ENCODE measurements around the gene C6orf120.

Gene C6orf120

DNA sequence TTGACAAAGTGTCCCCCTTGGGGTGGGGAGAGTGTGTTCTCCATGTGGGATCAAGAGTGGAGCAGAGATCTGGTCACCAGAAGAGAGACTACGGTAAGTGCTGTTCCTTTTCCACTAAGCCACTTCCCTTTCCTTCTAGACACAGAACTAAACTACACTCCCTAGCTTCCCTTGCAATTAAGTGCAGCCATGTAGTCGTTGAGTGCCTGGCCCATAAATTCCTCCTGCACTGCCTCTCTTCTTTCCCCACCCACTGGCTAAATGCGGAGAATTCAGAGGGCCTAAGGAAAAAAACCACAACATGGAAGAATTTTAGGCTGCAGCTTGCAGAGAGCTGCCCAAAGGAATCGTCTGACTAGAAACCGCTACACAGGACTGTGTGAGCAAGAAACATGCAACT is 1.6 kb upstream of the C6orf120 start:
- Histone ChIP-seq H3K4me2 (ENCODE audit: low read length) (no peak overlapping the region), H2BK120ac (ENCODE audit: low read depth, low read length) (no peak overlapping the region), H3K18ac (ENCODE audit: low read length) (no peak overlapping the region), H3K27ac (ENCODE audit: low read depth, low read length) (peak overlapping the region; percentile 6), H3K79me2 (ENCODE audit: control insufficient read depth, insufficient read depth, low read length) (peaks cover 44% of the 10 kb centered on the region), H3K4me3 (ENCODE audit: low read length) (no peak overlapping the region), H3K27me3 (ENCODE audit: insufficient read depth, low read length, poor library complexity) (no peaks in the 10 kb centered on the region), H3K4me1 (ENCODE audit: control insufficient read depth, low read depth, low read length) (peaks cover 3% of the 10 kb centered on the region), H2BK15ac (replicated peaks; ENCODE audit: low read depth) (no peak overlapping the region), H3K4ac (ENCODE audit: low read depth, low read length) (no peak overlapping the region), H2AK5ac (ENCODE audit: low read length) (no peak overlapping the region), H3K79me1 (ENCODE audit: low read length) (peaks cover 35% of the 10 kb centered on the region), H3K23ac (ENCODE audit: low read length) (peak overlapping the region; percentile 29), H3K9ac (ENCODE audit: low read length) (peak overlapping the region; percentile 43), H3K36me3 (ENCODE audit: control insufficient read depth, insufficient read depth, low read length) (peaks cover 1% of the 10 kb centered on the region), H4K5ac (ENCODE audit: low read length) (no peak overlapping the region), H2BK5ac (ENCODE audit: low read length) (no peak overlapping the region), H4K8ac (ENCODE audit: low read depth, low read length) (no peak overlapping the region), H3K56ac (ENCODE audit: low read length) (peak overlapping the region; percentile 28)
- WGBS (ENCODE audit: extremely low coverage, insufficient coverage, low lambda C conversion rate): no CpG with 5 or more reads among the region's 5 CpGs
- DNase-seq: peak; percentile 71

DNA sequence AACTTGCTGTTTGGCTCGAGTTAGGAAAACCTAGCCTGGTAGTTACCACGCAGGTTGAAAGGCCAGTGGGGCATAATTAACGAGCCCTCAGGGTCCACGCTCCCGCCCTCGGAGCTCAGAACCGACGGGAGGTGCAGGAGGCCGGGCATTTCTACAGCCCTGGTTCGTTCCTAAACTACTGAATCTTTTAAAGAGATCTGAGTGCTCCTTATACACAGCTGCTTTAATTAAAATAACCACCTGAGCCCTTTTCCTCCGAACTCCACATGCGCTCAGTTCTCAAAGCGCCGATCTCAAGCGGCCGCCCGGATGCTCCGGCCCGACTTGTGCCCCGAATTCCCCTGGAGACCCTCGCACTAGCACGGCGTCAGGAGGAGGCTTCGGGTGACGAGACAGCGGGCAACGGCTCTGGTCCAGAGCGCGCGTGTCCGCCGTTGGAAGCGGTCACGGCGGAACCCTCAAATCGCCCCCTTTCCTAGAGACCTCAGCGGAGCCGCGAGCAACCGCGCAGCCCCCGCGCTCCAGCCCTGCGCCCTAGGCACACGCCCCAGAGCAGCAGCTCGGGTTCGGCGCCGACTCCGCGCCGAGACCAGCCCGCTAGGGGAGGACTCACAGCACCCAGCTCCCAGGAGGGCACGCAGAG is 494 bp upstream of the C6orf120 start:
- no peak overlapping the region for H2AK5ac ChIP-seq (ENCODE audit: low read length)
- H3K4me2 ChIP-seq (ENCODE audit: low read length): peak overlapping the region; percentile 79
- no peak overlapping the region for H2BK15ac ChIP-seq (replicated peaks; ENCODE audit: low read depth)
- peak overlapping the region; percentile 42 for H3K18ac ChIP-seq (ENCODE audit: low read length)
- H3K27ac ChIP-seq (ENCODE audit: low read depth, low read length): peak overlapping the region; percentile 22
- H3K56ac ChIP-seq (ENCODE audit: low read length): peak overlapping the region; percentile 98
- peak overlapping the region; percentile 83 for H3K4me3 ChIP-seq (ENCODE audit: low read length)
- no peak overlapping the region for H3K4ac ChIP-seq (ENCODE audit: low read depth, low read length)
- peaks cover 37% of the 10 kb centered on the region for H3K79me2 ChIP-seq (ENCODE audit: control insufficient read depth, insufficient read depth, low read length)
- H3K79me1 ChIP-seq (ENCODE audit: low read length): peaks cover 26% of the 10 kb centered on the region
- no CpG with 5 or more reads among the region's 54 CpGs for WGBS (ENCODE audit: extremely low coverage, insufficient coverage, low lambda C conversion rate)
- no peak overlapping the region for H4K5ac ChIP-seq (ENCODE audit: low read length)
- peaks cover 1% of the 10 kb centered on the region for H3K36me3 ChIP-seq (ENCODE audit: control insufficient read depth, insufficient read depth, low read length)
- peak overlapping the region; percentile 7 for H4K8ac ChIP-seq (ENCODE audit: low read depth, low read length)
- DNase-seq: no peak
- no peaks in the 10 kb centered on the region for H3K27me3 ChIP-seq (ENCODE audit: insufficient read depth, low read length, poor library complexity)
- H2BK5ac ChIP-seq (ENCODE audit: low read length): no peak overlapping the region
- H3K4me1 ChIP-seq (ENCODE audit: control insufficient read depth, low read depth, low read length): peaks cover 3% of the 10 kb centered on the region
- H2BK120ac ChIP-seq (ENCODE audit: low read depth, low read length): no peak overlapping the region
- peak overlapping the region; percentile 95 for H3K9ac ChIP-seq (ENCODE audit: low read length)
- peak overlapping the region; percentile 52 for H3K23ac ChIP-seq (ENCODE audit: low read length)

DNA sequence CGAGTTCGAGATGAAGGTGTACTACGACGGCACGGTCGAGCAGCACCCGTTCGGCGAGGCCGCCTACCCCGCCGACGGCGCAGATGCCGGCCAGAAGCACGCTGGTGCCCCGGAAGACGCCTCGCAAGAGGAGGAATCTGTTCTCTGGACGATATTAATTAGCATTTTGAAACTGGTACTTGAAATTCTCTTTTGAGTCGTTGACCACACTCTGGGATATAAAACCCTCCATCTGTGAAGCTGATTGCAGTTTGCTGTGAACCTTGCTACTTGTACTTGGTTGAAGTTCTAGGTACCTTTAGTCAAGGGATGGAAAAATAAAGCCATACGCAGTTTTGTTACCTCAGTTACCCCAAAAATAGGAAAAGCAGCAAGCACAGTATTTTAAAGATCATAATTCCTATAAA is 917 bp downstream of the C6orf120 start:
- Histone ChIP-seq H2BK15ac (replicated peaks; ENCODE audit: low read depth) (no peak overlapping the region), H3K79me1 (ENCODE audit: low read length) (peaks cover 26% of the 10 kb centered on the region), H3K4ac (ENCODE audit: low read depth, low read length) (no peak overlapping the region), H4K5ac (ENCODE audit: low read length) (no peak overlapping the region), H3K36me3 (ENCODE audit: control insufficient read depth, insufficient read depth, low read length) (peaks cover 3% of the 10 kb centered on the region), H3K4me3 (ENCODE audit: low read length) (peak overlapping the region; percentile 80), H4K8ac (ENCODE audit: low read depth, low read length) (no peak overlapping the region), H2BK5ac (ENCODE audit: low read length) (no peak overlapping the region), H3K4me1 (ENCODE audit: control insufficient read depth, low read depth, low read length) (peaks cover 3% of the 10 kb centered on the region), H3K79me2 (ENCODE audit: control insufficient read depth, insufficient read depth, low read length) (peaks cover 37% of the 10 kb centered on the region), H3K23ac (ENCODE audit: low read length) (peak overlapping the region; percentile 96), H2BK120ac (ENCODE audit: low read depth, low read length) (no peak overlapping the region), H3K18ac (ENCODE audit: low read length) (no peak overlapping the region), H3K56ac (ENCODE audit: low read length) (peak overlapping the region; percentile 97), H3K27me3 (ENCODE audit: insufficient read depth, low read length, poor library complexity) (no peaks in the 10 kb centered on the region), H3K4me2 (ENCODE audit: low read length) (peak overlapping the region; percentile 91), H2AK5ac (ENCODE audit: low read length) (no peak overlapping the region), H3K27ac (ENCODE audit: low read depth, low read length) (peak overlapping the region; percentile 88), H3K9ac (ENCODE audit: low read length) (peak overlapping the region; percentile 94)
- DNase-seq: no peak
- no CpG with 5 or more reads among the region's 22 CpGs for WGBS (ENCODE audit: extremely low coverage, insufficient coverage, low lambda C conversion rate)

DNA sequence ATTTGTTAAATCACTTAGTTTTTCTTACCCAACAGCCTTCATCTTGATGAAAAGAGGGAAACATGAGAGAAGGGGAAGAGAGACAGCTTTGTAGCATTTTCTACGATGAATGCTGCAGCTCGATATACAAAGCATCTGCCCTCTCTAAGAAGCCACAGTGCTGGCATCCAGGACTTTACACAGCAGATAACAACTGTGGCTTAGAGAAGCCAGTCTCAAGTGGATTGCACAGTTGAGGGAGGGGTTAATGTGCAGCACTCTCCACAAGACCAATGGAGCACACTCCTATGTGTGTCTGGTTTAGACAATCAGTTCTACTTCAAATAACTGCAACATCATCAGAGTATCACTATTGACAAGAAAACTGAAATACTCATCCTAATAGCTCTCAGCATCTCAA is 5.8 kb downstream of the C6orf120 start:
- Histone ChIP-seq H3K18ac (ENCODE audit: low read length) (no peak overlapping the region), H4K8ac (ENCODE audit: low read depth, low read length) (no peak overlapping the region), H4K5ac (ENCODE audit: low read length) (no peak overlapping the region), H2AK5ac (ENCODE audit: low read length) (no peak overlapping the region), H3K27me3 (ENCODE audit: insufficient read depth, low read length, poor library complexity) (no peaks in the 10 kb centered on the region), H2BK120ac (ENCODE audit: low read depth, low read length) (no peak overlapping the region), H3K4me1 (ENCODE audit: control insufficient read depth, low read depth, low read length) (no peaks in the 10 kb centered on the region), H3K4me3 (ENCODE audit: low read length) (no peak overlapping the region), H2BK15ac (replicated peaks; ENCODE audit: low read depth) (no peak overlapping the region), H3K79me1 (ENCODE audit: low read length) (peaks cover 5% of the 10 kb centered on the region), H3K79me2 (ENCODE audit: control insufficient read depth, insufficient read depth, low read length) (peaks cover 14% of the 10 kb centered on the region), H3K23ac (ENCODE audit: low read length) (no peak overlapping the region), H3K36me3 (ENCODE audit: control insufficient read depth, insufficient read depth, low read length) (peaks cover 2% of the 10 kb centered on the region), H3K27ac (ENCODE audit: low read depth, low read length) (no peak overlapping the region), H3K4ac (ENCODE audit: low read depth, low read length) (no peak overlapping the region), H3K4me2 (ENCODE audit: low read length) (no peak overlapping the region), H2BK5ac (ENCODE audit: low read length) (no peak overlapping the region), H3K9ac (ENCODE audit: low read length) (no peak overlapping the region), H3K56ac (ENCODE audit: low read length) (no peak overlapping the region)
- WGBS (ENCODE audit: extremely low coverage, insufficient coverage, low lambda C conversion rate): no CpG with 5 or more reads among the region's 2 CpGs
- no peak for DNase-seq

DNA sequence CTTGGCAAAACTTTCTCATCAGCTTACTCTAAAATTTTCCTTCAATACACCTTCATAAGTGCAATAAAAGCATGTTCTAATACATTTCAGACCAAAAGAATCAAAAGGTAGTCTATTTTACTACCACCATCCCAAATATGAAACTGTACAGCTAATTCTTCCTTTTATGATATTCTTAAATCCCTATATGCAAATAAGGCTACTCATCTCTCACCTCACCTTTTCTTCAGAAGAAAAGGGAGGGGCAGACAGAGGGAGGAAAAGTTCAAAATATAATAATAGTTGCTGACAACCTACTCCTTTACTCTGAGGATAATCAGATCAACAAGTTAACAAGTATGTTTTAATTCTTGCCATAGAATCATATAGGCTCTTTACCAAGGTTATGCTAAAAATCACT is 7.4 kb downstream of the C6orf120 start:
- no peak overlapping the region for H2AK5ac ChIP-seq (ENCODE audit: low read length)
- DNase-seq: no peak
- H3K9ac ChIP-seq (ENCODE audit: low read length): no peak overlapping the region
- no peak overlapping the region for H4K8ac ChIP-seq (ENCODE audit: low read depth, low read length)
- no peak overlapping the region for H2BK15ac ChIP-seq (replicated peaks; ENCODE audit: low read depth)
- no peak overlapping the region for H3K23ac ChIP-seq (ENCODE audit: low read length)
- H3K27me3 ChIP-seq (ENCODE audit: insufficient read depth, low read length, poor library complexity): no peaks in the 10 kb centered on the region
- H3K4me1 ChIP-seq (ENCODE audit: control insufficient read depth, low read depth, low read length): no peaks in the 10 kb centered on the region
- no peak overlapping the region for H3K4ac ChIP-seq (ENCODE audit: low read depth, low read length)
- H3K56ac ChIP-seq (ENCODE audit: low read length): no peak overlapping the region
- no peak overlapping the region for H2BK120ac ChIP-seq (ENCODE audit: low read depth, low read length)
- no peak overlapping the region for H2BK5ac ChIP-seq (ENCODE audit: low read length)
- H3K4me2 ChIP-seq (ENCODE audit: low read length): no peak overlapping the region
- H3K18ac ChIP-seq (ENCODE audit: low read length): no peak overlapping the region
- H3K79me2 ChIP-seq (ENCODE audit: control insufficient read depth, insufficient read depth, low read length): peaks cover 4% of the 10 kb centered on the region
- H3K4me3 ChIP-seq (ENCODE audit: low read length): no peak overlapping the region
- H3K27ac ChIP-seq (ENCODE audit: low read depth, low read length): no peak overlapping the region
- H3K36me3 ChIP-seq (ENCODE audit: control insufficient read depth, insufficient read depth, low read length): peaks cover 4% of the 10 kb centered on the region
- no peak overlapping the region for H4K5ac ChIP-seq (ENCODE audit: low read length)
- H3K79me1 ChIP-seq (ENCODE audit: low read length): peaks cover 3% of the 10 kb centered on the region

DNA sequence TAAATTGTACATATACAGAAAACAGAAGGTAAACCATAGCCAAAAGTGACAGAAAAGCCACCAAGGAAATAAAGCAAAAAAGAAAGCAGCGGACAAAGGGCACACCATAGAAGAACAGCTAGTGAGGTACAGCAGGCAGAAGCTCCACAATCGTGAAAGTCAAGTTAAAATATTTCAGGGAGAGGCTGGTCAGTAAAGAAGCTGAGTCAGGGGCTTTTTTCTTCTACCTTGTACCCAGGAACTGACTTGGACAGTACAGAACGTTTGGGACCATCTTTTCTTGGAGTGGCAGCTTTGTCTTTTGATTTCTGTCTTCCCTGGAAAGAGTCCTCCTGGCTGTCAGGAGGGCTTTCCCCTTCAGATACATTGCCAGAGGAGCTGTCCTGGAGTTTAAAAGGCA is 8.1 kb downstream of the C6orf120 start:
- H4K5ac ChIP-seq (ENCODE audit: low read length): no peak overlapping the region
- H3K27ac ChIP-seq (ENCODE audit: low read depth, low read length): no peak overlapping the region
- peaks cover 5% of the 10 kb centered on the region for H3K36me3 ChIP-seq (ENCODE audit: control insufficient read depth, insufficient read depth, low read length)
- H3K9ac ChIP-seq (ENCODE audit: low read length): no peak overlapping the region
- no peak overlapping the region for H2AK5ac ChIP-seq (ENCODE audit: low read length)
- H2BK5ac ChIP-seq (ENCODE audit: low read length): no peak overlapping the region
- DNase-seq: no peak
- WGBS (ENCODE audit: extremely low coverage, insufficient coverage, low lambda C conversion rate): no CpG with 5 or more reads among the region's 3 CpGs
- H2BK120ac ChIP-seq (ENCODE audit: low read depth, low read length): no peak overlapping the region
- H2BK15ac ChIP-seq (replicated peaks; ENCODE audit: low read depth): no peak overlapping the region
- H3K56ac ChIP-seq (ENCODE audit: low read length): no peak overlapping the region
- no peak overlapping the region for H3K4me3 ChIP-seq (ENCODE audit: low read length)
- peaks cover under 1% of the 10 kb centered on the region for H3K79me1 ChIP-seq (ENCODE audit: low read length)
- H3K23ac ChIP-seq (ENCODE audit: low read length): no peak overlapping the region
- H3K4me2 ChIP-seq (ENCODE audit: low read length): no peak overlapping the region
- no peak overlapping the region for H3K4ac ChIP-seq (ENCODE audit: low read depth, low read length)
- H3K79me2 ChIP-seq (ENCODE audit: control insufficient read depth, insufficient read depth, low read length): peaks cover 1% of the 10 kb centered on the region
- H3K27me3 ChIP-seq (ENCODE audit: insufficient read depth, low read length, poor library complexity): no peaks in the 10 kb centered on the region
- no peak overlapping the region for H3K18ac ChIP-seq (ENCODE audit: low read length)
- H3K4me1 ChIP-seq (ENCODE audit: control insufficient read depth, low read depth, low read length): no peaks in the 10 kb centered on the region
- no peak overlapping the region for H4K8ac ChIP-seq (ENCODE audit: low read depth, low read length)

All from mesendoderm (in vitro differentiated cells).